ENCODE results near the gene DSCAML1. TPM values are rescaled to one million over a fixed set of nuclear protein-coding genes. Genes with fewer than 3 reads are reported as not detected.

The DSCAML1 gene
- total RNA-seq, 1 experiment from 2014 or later, result not detected

GRCh38 chr11:117670443-117670842 is 126.6 kb downstream of the DSCAML1 start:
- H3K4me2 ChIP-seq (ENCODE audit: low read length), result no peak overlapping the region
- ChIA-PET CTCF (no interaction called here), POLR2A (no interaction called here), RAD21 (ENCODE audit: low non-redundant PET in 1 of 2, low total read pairs in 2 of 2, uncharacterized antibody in 2 of 2, unreplicated experiment in 2 of 2) (no interaction called here)
- H3K9me3 ChIP-seq (ENCODE audit: control insufficient read depth in 1 of 2, insufficient read depth in 1 of 2, low read depth in 1 of 2, low read length in 2 of 2), result no peaks in the 10 kb centered on the region
- no TSS peak for BruUV-seq (replicated peaks)
- no peaks in the 10 kb centered on the region for H3K4me1 ChIP-seq (ENCODE audit: control insufficient read depth in 1 of 2, insufficient read depth in 2 of 2, low read length in 2 of 2)
- H3K79me2 ChIP-seq (ENCODE audit: insufficient read depth, low read length), result no peaks in the 10 kb centered on the region
- no peak overlapping the region for H3K4me3 ChIP-seq (replicated peaks in 1 of 2; ENCODE audit: low read depth in 1 of 2, low read length in 2 of 2)
- DNase-seq (ENCODE audit: low read depth, low spot score) (no peak), ATAC-seq (no peak)
- H3K9ac ChIP-seq (ENCODE audit: low read length), result no peak overlapping the region
- H2AFZ ChIP-seq (ENCODE audit: low read depth, low read length, poor library complexity, severe bottlenecking), result no peak overlapping the region
- no peaks in the 10 kb centered on the region for H3K9me2 ChIP-seq (ENCODE audit: insufficient read depth)
- H4K20me1 ChIP-seq (ENCODE audit: insufficient read depth), result no peaks in the 10 kb centered on the region
- H3K36me3 ChIP-seq (ENCODE audit: control insufficient read depth in 1 of 2, insufficient read depth in 2 of 2, low read length in 2 of 2), result no peaks in the 10 kb centered on the region
- TF ChIP-seq ATF3 (IDR thresholded peaks at IDR 0.05) (no peak), YY1 (IDR thresholded peaks at IDR 0.05; ENCODE audit: extremely low read depth, insufficient replicate concordance, low read depth, low read length) (no peak), RAD21 (IDR thresholded peaks at IDR 0.05; ENCODE audit: low read depth) (no peak), SP1 (IDR thresholded peaks at IDR 0.05; ENCODE audit: low read depth) (no peak), EZH2 (IDR thresholded peaks at IDR 0.05) (no peak), ELF1 (IDR thresholded peaks at IDR 0.05; ENCODE audit: borderline replicate concordance, low read depth) (no peak), POLR2A (IDR thresholded peaks at IDR 0.05; ENCODE audit: borderline replicate concordance, extremely low read depth, insufficient read depth, insufficient read length) (no peak), EGR1 (IDR thresholded peaks at IDR 0.05; ENCODE audit: low read depth) (no peak), MAX (IDR thresholded peaks at IDR 0.05) (no peak), POLR2AphosphoS5 (IDR thresholded peaks at IDR 0.05; ENCODE audit: low read depth, low read length) (no peak), ZBTB33 (IDR thresholded peaks at IDR 0.05; ENCODE audit: extremely low read depth, insufficient replicate concordance, low read length) (no peak), TCF7L2 (IDR thresholded peaks at IDR 0.05; ENCODE audit: borderline replicate concordance, extremely low read depth, insufficient read depth, insufficient read length) (no peak), CEBPB (IDR thresholded peaks at IDR 0.05; ENCODE audit: low read depth) (no peak), REST (IDR thresholded peaks at IDR 0.05; ENCODE audit: low read depth) (no peak), SRF (IDR thresholded peaks at IDR 0.05; ENCODE audit: low read depth) (no peak), ZNF274 (IDR thresholded peaks at IDR 0.05; ENCODE audit: low read depth, low read length) (no peak)
- peaks cover 47% of the 10 kb centered on the region for H3K27me3 ChIP-seq (ENCODE audit: insufficient read depth, low read length)
- H3K27ac ChIP-seq (ENCODE audit: low read depth, low read length), result no peak overlapping the region
- intact Hi-C loops (cut with micrococcal nuclease), result no loop called here

Measured in HCT116 (cell line).